Activated CD4-positive, CD25-positive, alpha-beta regulatory T cell treated with anti-CD3 and anti-CD28 coated beads, Interleukin-2, amount 50 U/mL, for 16 hours (primary cell): Measurements from ENCODE around the gene LINS1.
A peak's percentile ranks its signal among the peaks of the same experiment; 100 is the strongest.
"Not testable (repeated sequence)": the region's sequence is repeated elsewhere in the genome, so short reads cannot be mapped to it uniquely, and the experiment has no call there.

Experiments
- DNase-seq: peaks from one replicate; pipeline ENCODE4 v3.0.0-alpha.2; 2020; ENCODE audit warnings: low read depth, low spot score

Gene LINS1

GRCh38 chr15:100602823-100603393 is 924 bp upstream of the LINS1 start:
- DNase-seq: peak; percentile 11

- no peak for DNase-seq
These were observed 344 bp downstream of the LINS1 start for GRCh38 chr15:100601617-100602063.

GRCh38 chr15:100601163-100601562 is 821 bp downstream of the LINS1 start:
- DNase-seq: no peak

DNA sequence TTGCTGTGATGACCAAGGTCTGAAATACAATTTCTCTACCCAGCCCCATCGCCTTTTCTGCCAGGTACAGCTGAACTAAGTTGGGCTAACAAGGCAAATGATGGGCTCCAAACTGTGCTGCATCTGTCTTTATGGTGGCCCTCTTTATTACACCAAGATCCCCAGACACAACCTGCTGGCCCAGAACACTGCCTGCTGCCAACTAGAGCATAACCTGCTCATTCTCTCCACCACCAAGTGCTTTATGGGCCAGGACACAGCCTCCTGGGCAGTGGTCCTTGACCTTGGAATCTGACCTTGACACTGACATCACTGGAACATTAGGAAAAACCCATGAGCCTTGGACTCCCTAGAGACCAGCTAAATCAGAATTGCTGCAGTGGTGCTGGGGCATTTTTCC is 3.3 kb downstream of the LINS1 start:
- no peak for DNase-seq

DNA sequence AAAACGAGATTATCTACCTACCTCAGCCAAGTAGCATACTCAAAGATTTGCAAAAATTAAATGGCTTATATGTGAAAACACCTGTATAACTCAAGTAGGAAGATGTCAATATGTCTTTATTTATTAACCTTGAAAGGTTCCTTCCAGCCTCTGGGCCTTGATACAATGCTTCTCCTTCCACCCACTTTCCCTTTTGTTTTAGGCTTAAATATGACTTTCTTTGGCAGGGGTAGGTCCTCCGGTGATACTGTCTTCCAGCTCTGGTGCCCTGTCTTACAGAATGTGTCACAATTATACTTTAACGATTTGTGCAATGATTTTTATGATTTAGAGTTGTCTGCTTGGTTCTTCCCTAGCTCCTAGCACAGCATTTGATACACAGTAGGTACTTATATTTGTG is 4.1 kb downstream of the LINS1 start:
- no peak for DNase-seq

- peak; percentile 90 for DNase-seq
These were observed 5.2 kb downstream of the LINS1 start for GRCh38 chr15:100596792-100597191.

GRCh38 chr15:100595964-100596363 is 6.0 kb downstream of the LINS1 start:
- DNase-seq: no peak

DNA sequence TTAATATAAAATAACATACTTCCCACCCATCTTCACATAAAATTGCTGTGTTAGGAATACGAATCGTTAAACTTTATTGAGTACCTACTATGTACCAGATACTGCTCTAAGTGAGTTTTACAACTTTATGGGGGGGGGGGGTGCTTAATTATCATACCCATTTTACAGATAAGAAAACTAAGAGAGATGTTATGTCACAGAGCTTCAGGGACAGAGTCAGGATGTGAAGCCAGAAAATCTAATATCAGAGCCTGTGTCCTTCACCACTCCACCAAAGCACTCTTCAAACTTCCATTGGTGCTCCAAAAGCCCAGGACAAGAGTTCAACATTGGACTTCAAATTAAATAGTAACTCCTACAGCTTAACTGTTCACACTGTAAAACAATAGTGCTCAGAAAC is 8.6 kb downstream of the LINS1 start:
- DNase-seq: no peak

GRCh38 chr15:100592898-100593297 is 9.1 kb downstream of the LINS1 start:
- DNase-seq: no peak

DNA sequence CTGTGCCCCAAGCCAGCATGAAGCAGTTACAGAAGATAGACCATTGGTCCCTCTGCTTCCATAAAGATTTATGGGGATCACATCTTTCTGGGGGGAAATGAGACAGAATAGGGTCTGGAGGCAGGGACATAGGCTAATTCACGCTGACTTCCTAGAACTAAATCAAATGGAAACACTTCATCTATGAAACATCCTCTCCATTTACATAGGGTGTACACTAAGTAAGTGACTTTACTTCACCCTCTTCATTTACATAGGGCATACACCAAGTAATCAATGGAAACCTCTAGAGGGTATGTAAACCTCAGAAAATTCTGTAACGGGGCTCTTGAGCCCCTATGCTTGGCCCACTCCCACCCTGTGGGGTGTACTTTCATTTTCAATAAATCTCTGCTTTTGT is 10.1 kb downstream of the LINS1 start:
- DNase-seq: no peak

- not testable (repeated sequence) for DNase-seq
These were observed 10.8 kb downstream of the LINS1 start for GRCh38 chr15:100591163-100591562.

DNA sequence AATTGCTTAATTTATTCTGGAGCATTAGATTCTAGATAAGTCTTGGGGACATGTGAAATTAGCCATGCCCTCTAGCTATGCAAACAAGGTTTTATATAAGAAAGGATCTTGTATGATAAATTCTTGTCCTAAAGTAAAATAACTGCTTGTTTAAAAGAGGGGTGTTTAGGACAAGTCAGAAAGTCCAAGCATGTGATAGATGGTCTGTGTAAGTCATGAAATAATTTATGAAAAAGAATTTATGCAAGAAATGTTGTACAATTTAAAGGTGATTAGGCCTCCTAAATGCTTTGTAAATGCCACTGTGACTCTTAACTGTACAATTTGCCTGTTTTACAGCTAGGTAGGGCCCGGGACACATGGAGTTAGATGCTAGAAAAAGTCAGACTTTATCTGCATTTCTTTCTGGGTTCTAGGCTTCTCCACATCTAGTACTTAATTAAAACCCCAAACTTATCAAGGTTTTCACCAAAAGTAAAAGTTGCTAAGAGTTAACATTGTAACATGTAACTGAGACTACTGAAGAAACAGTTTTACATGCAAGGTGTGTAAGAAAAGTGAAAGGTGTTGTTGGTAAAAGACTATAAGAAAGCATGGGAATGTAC is 13.2 kb downstream of the LINS1 start:
- DNase-seq: no peak

GRCh38 chr15:100580414-100580813 is 21.6 kb downstream of the LINS1 start:
- no peak for DNase-seq

DNA sequence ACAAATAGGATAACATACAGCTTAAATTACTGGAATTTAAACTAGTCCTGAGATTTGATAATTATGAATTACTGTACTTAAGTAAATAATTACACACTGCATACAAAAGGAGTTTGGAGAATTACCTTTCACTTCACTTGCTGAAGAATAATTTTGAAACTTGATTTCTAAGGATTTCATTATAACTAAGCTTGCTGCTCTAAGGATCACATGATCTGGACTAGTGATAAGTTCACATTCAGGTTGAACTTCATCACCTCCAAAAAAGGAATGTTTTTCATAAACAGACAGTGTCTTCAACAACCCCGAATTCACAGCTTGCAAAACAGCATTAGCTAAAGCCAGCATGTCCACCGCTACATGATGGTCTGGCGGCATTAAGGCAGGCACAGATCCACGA is 28.5 kb downstream of the LINS1 start:
- DNase-seq: no peak

DNA sequence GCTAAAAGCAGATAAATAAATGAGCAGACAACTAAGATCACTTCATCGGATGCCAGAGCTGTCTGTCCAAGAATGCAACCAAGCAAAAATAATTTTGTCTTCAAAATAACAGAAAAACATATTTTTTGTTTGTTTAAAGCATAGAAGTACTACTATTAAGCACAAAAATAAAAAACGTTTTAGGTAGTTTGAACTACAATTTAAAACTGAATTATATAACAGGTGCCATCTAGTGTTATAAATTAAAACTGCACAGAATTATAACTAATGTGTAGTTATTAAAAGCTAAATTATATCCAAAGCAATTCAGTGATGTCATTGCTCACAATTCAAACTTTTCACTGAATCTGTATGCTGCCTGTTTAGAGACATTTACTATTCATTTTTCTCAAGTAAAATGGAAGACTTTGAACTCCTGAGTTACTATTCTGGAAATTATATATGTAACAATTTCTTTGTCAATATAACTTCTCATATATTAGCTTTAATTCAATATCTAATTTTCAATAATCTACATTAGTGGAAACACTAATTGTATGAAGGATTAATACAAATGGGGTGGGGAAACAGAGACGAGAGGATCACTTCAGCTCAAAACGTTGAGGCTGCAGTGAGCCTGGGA is 29.5 kb downstream of the LINS1 start:
- no peak for DNase-seq

- DNase-seq: no peak
These were observed 30.3 kb downstream of the LINS1 start for GRCh38 chr15:100571592-100572167.

- no peak for DNase-seq
These were observed 31.2 kb downstream of the LINS1 start for GRCh38 chr15:100570735-100571313.

DNA sequence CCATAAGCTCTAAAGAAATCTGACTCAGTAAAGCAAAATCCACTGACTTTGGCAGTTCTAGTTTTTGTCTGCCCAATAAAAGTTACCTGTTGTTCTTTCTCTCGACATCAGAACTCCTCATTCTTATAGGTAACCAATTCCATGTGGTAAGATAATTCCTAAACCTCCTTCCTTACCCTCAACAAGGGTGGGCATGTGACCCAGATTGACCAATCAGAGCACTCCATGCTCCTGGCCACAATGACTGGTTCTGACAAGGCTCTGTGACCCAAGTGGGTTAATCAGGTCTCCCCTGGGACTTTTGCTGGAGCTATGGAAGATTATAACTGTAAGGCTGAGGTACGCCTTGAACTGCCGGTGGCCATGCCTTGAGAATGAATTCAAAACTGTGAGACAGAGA is 31.7 kb downstream of the LINS1 start:
- no peak for DNase-seq

GRCh38 chr15:100569391-100569790 is 32.6 kb downstream of the LINS1 start:
- DNase-seq: no peak

DNA sequence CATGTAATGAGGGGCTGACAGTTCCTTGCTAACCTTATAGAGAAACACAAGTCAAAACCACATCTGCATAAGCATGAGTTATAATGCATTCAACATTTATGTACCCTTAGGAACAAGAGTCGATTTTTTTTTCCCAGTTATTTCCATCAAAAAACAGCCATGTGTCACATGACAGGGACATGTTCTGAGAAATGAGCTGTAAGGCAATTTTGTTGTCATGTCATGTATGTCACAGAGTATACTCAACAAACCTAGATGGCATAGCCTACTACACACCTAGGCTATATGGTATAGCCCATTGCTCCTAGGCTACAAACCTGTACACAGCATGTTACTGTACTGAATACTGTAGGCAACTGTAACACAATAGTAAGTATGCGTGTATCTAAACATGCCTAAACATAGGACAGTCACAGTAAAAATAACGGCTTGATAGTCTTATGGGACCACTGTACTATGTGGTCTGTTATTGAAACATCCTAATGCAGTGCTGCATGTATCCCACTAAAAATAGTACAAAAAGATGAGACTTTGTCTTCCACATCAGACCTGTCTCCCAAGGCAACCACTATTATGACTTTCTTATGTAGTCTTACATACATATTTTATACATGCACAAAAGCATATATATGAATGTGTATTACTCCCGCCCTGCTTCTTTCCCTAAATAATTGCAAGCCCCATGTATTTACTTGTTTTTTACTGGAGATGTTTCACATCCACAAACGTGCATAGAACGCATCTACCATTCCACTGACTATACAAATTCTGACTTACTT is 34.9 kb downstream of the LINS1 start:
- DNase-seq: no peak

DNA sequence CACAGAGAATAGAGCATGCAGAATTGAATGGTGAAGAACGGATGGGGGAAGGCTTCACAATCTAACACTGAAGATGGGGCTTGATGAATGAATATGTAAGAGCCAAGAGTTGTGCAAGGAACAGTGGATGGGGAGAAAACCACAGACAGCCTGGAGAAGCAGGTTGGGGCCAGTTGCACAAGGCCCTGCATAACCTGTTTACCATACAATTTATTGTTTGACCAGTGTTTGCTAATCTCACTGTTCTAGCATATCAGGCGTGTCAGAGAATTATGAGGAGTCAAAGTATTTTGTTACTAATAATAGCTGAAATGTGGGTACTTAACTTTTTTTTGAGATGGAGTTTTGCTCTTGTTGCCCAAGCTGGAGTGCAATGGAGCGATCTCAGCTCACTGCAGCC is 36.4 kb downstream of the LINS1 start:
- no peak for DNase-seq

GRCh38 chr15:100560323-100560722 is 41.7 kb downstream of the LINS1 start:
- DNase-seq: no peak
